Panc1 (cell line): ENCODE results near the gene C11orf21. TPM values are rescaled to one million over a fixed set of nuclear protein-coding genes. Genes with fewer than 3 reads are reported as not detected.

Source experiments
- ATAC-seq: fragments of 200-7000 bp; cut with Tn5 transposase; 2 replicates; pipeline ENCODE4 v1.9.1; 2020; ENCODE audit warnings: mild to moderate bottlenecking, moderate library complexity
- BruUV-seq: library from RNA; stranded (reverse); fragments of 400-500 nt; replicated peaks from 2 replicates; lab custom pipeline; 2021; lab: Mats Ljungman, UMichigan
- CTCF ChIA-PET: fragments of 300-600 bp; sonication (Branson Sonifier 250); formaldehyde crosslinking; loops from one replicate; lab custom pipeline; 2022; ENCODE audit warnings: antibody characterized with exemption; lab: Charles Lee
- POLR2A ChIA-PET: fragments of 300-600 bp; sonication (Branson Sonifier 250); formaldehyde crosslinking; loops from one replicate; lab custom pipeline; 2022; ENCODE audit warnings: antibody characterized with exemption; lab: Charles Lee
- DNase-seq: peaks from one replicate; pipeline ENCODE4 v3.0.0-alpha.2; 2010; ENCODE audit warnings: low read depth, low spot score
- H3K27ac ChIP-seq: 2 replicates; pipeline ENCODE4 v1.5.1; 2011; ENCODE audit warnings: mild to moderate bottlenecking, low read length, inconsistent platforms
- H3K27me3 ChIP-seq: fragments of 200-500 bp; sonication (Bioruptor generic); 2 replicates; pipeline ENCODE4 v1.6.0; 2014; ENCODE audit warnings: low read length, inconsistent platforms; ENCODE audit not compliant: control insufficient read depth, insufficient read depth
- H3K36me3 ChIP-seq: fragments of 200-500 bp; sonication (Bioruptor generic); 2 replicates; pipeline ENCODE4 v1.5.1; 2014; ENCODE audit warnings: inconsistent platforms, mild to moderate bottlenecking, low read length, moderate library complexity; ENCODE audit not compliant: control insufficient read depth, insufficient read depth
- H3K4me1 ChIP-seq: 2 replicates; pipeline ENCODE4 v1.5.1; 2011; ENCODE audit warnings: inconsistent platforms, mild to moderate bottlenecking, low read length, moderate library complexity; ENCODE audit not compliant: control insufficient read depth, insufficient read depth
- H3K4me3 ChIP-seq, 2 experiments: 2 replicates each; pipeline ENCODE4 v1.5.1; 2011 to 2012; ENCODE audit warnings: low read depth in 2 of 2, low read length in 2 of 2, mild to moderate bottlenecking in 2 of 2, inconsistent platforms in 1 of 2, moderate library complexity in 1 of 2
- H3K9me3 ChIP-seq: fragments of 200-500 bp; sonication (Bioruptor generic); 2 replicates; pipeline ENCODE4 v1.5.1; 2014; ENCODE audit warnings: low read depth, mild to moderate bottlenecking, inconsistent platforms, low read length, moderate library complexity; ENCODE audit not compliant: control insufficient read depth, insufficient read depth
- CTCF ChIP-seq: fragments of 450-650 bp; IDR thresholded peaks from 2 replicates; pipeline ENCODE4 v1.5.1; 2017; ENCODE audit warnings: mild to moderate bottlenecking
- POLR2AphosphoS5 ChIP-seq: IDR thresholded peaks from 2 replicates; pipeline ENCODE4 v1.6.1; 2012; ENCODE audit warnings: mild to moderate bottlenecking, low read depth, low read length, moderate library complexity
- REST ChIP-seq, 2 experiments: IDR thresholded peaks; 2 replicates each; pipeline ENCODE4 v1.6.1; 2011 to 2012; ENCODE audit warnings: low read depth in 2 of 2, control low read depth in 1 of 2, low read length in 1 of 2, mild to moderate bottlenecking in 1 of 2, moderate library complexity in 1 of 2; ENCODE audit not compliant: insufficient read depth in 1 of 2
- SIN3A ChIP-seq: IDR thresholded peaks from 2 replicates; pipeline ENCODE4 v1.6.1; 2012; ENCODE audit warnings: low read depth, mild to moderate bottlenecking, low read length, moderate library complexity, borderline replicate concordance; ENCODE audit not compliant: insufficient read depth
- TCF7L2 ChIP-seq: IDR thresholded peaks from 2 replicates; pipeline ENCODE4 v1.6.1; 2011; ENCODE audit warnings: mild to moderate bottlenecking, low read depth, low read length, inconsistent platforms
- in situ Hi-C: cut with HindIII; loops from 2 replicates; pipeline ENCODE4 v1.10.0; 2016; ENCODE audit warnings: low sequenced_read_pairs, low pct_unique_long_range_greater_than_20kb
- intact Hi-C: fragments of 100-400 bp; cut with micrococcal nuclease; formaldehyde crosslinking; loops from one replicate; pipeline ENCODE4 v1.10.0; 2022; ENCODE audit not compliant: unreplicated experiment
- total RNA-seq: library from RNA; stranded (reverse); gene quantifications from one replicate; pipeline ENCODE4 v1.2.1, GENCODE V29; 2021; ENCODE audit not compliant: unreplicated experiment

The C11orf21 gene
- total RNA-seq, 1 experiment from 2014 or later, result 0.31 TPM

- CTCF ChIA-PET, result interaction anchor here (0.5 kb wide), 1 partner anchor 16 kb away, joined by 3 read pairs; the partner anchor contains the start of genes C11orf21 and TSPAN32
- BruUV-seq, result no TSS peak
- in situ Hi-C loops, result no loop called here
Observed at GRCh38 chr11:2317354-2318050, 15.8 kb upstream of the C11orf21 start.

GRCh38 chr11:2316963-2317244 lies 15.2 kb upstream of the C11orf21 start:
- ATAC-seq (no peak), DNase-seq (no peak)
- ChIA-PET POLR2A (no interaction called here), CTCF (no interaction called here)
- BruUV-seq, result no TSS peak
- intact Hi-C loops (loop anchor here (10.0 kb wide), 1 partner anchor 208 kb away; no protein-coding TSS in a partner anchor), in situ Hi-C loops (no loop called here)
- no peaks in the 10 kb centered on the region for H3K9me3 ChIP-seq
- H3K4me1 ChIP-seq, result peaks cover 18% of the 10 kb centered on the region
- no peaks in the 10 kb centered on the region for H3K36me3 ChIP-seq
- no peak overlapping the region for H3K4me3 ChIP-seq
- no peaks in the 10 kb centered on the region for H3K27me3 ChIP-seq
- TF ChIP-seq POLR2AphosphoS5 (no peak), TCF7L2 (no peak), REST (IDR thresholded peaks at IDR 0.05; ENCODE audit: insufficient read depth in 1 of 2, low read depth in 2 of 2, low read length in 1 of 2) (no peak), SIN3A (no peak), CTCF (no peak)
- no peak overlapping the region for H3K27ac ChIP-seq

More at GRCh38 chr11:2317354-2318050, 15.8 kb upstream of the C11orf21 start:
- ATAC-seq, result no peak
- Histone ChIP-seq H3K4me1 (peaks cover 13% of the 10 kb centered on the region), H3K9me3 (no peaks in the 10 kb centered on the region), H3K27me3 (no peaks in the 10 kb centered on the region), H3K4me3 (no peak overlapping the region), H3K36me3 (no peaks in the 10 kb centered on the region), H3K27ac (no peak overlapping the region)
- TF ChIP-seq POLR2AphosphoS5 (no peak), CTCF (no peak), REST (IDR thresholded peaks at IDR 0.05; ENCODE audit: insufficient read depth in 1 of 2, low read depth in 2 of 2, low read length in 1 of 2) (no peak), SIN3A (no peak), TCF7L2 (no peak)
- no peak for DNase-seq
- intact Hi-C loops, result loop anchor here (10.0 kb wide), 1 partner anchor 207 kb away; no protein-coding TSS in a partner anchor
- POLR2A ChIA-PET, result no interaction called here
